Measurements from ENCODE around the gene NFKB1.

DNA sequence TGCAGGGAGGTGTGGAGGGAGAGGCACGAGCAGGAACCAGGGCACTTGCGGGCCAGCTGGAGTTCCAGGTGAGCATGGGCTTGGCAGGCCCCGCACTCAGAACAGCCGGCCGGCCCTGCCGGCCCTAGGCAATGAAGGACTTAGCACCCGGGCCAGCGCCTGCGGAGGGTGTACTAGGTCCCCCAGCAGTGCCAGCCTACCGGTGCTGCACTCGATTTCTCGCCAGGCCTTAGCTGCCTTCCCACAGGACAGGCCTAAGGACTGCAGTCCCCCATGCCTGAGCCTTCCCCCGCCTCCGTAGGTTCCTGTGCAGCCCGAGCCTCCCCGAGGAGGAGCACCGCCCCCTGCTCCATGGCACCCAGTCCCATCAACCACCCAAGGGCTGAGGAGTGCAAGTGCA is 18.0 kb upstream of the NFKB1 start:
- TF ChIP-seq, protein P1, sequence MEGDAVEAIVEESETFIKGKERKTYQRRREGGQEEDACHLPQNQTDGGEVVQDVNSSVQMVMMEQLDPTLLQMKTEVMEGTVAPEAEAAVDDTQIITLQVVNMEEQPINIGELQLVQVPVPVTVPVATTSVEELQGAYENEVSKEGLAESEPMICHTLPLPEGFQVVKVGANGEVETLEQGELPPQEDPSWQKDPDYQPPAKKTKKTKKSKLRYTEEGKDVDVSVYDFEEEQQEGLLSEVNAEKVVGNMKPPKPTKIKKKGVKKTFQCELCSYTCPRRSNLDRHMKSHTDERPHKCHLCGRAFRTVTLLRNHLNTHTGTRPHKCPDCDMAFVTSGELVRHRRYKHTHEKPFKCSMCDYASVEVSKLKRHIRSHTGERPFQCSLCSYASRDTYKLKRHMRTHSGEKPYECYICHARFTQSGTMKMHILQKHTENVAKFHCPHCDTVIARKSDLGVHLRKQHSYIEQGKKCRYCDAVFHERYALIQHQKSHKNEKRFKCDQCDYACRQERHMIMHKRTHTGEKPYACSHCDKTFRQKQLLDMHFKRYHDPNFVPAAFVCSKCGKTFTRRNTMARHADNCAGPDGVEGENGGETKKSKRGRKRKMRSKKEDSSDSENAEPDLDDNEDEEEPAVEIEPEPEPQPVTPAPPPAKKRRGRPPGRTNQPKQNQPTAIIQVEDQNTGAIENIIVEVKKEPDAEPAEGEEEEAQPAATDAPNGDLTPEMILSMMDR (IDR thresholded peaks at IDR 0.05 in 2 of 3, conservative IDR thresholded peaks at IDR 0.05 in 1 of 3; ENCODE audit: control insufficient read depth in 2 of 3, extremely low read depth in 1 of 3, insufficient read depth in 1 of 3, low read depth in 3 of 3, low read length in 3 of 3), result no peak
- TF ChIP-seq EP300 (IDR thresholded peaks at IDR 0.05; ENCODE audit: borderline replicate concordance in 1 of 2, control insufficient read depth in 1 of 2, low read depth in 2 of 2, low read length in 2 of 2) (no peak), DPF2 (IDR thresholded peaks at IDR 0.05) (no peak), NBN (IDR thresholded peaks at IDR 0.05) (no peak), EZH2 (IDR thresholded peaks at IDR 0.05; ENCODE audit: borderline replicate concordance, control insufficient read depth, low read depth, low read length) (no peak), ZNF217 (IDR thresholded peaks at IDR 0.05) (no peak), NFIC (IDR thresholded peaks at IDR 0.05; ENCODE audit: low read depth, low read length) (no peak)
- TF ChIP-seq, protein P2, sequence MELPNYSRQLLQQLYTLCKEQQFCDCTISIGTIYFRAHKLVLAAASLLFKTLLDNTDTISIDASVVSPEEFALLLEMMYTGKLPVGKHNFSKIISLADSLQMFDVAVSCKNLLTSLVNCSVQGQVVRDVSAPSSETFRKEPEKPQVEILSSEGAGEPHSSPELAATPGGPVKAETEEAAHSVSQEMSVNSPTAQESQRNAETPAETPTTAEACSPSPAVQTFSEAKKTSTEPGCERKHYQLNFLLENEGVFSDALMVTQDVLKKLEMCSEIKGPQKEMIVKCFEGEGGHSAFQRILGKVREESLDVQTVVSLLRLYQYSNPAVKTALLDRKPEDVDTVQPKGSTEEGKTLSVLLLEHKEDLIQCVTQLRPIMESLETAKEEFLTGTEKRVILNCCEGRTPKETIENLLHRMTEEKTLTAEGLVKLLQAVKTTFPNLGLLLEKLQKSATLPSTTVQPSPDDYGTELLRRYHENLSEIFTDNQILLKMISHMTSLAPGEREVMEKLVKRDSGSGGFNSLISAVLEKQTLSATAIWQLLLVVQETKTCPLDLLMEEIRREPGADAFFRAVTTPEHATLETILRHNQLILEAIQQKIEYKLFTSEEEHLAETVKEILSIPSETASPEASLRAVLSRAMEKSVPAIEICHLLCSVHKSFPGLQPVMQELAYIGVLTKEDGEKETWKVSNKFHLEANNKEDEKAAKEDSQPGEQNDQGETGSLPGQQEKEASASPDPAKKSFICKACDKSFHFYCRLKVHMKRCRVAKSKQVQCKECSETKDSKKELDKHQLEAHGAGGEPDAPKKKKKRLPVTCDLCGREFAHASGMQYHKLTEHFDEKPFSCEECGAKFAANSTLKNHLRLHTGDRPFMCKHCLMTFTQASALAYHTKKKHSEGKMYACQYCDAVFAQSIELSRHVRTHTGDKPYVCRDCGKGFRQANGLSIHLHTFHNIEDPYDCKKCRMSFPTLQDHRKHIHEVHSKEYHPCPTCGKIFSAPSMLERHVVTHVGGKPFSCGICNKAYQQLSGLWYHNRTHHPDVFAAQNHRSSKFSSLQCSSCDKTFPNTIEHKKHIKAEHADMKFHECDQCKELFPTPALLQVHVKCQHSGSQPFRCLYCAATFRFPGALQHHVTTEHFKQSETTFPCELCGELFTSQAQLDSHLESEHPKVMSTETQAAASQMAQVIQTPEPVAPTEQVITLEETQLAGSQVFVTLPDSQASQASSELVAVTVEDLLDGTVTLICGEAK (IDR thresholded peaks at IDR 0.05; ENCODE audit: borderline replicate concordance), result no peak
